ENCODE measurements around the gene ATXN7L1.
"Not testable (repeated sequence)": the region's sequence is repeated elsewhere in the genome, so short reads cannot be mapped to it uniquely, and the experiment has no call there.

ATXN7L1 gene

GRCh38 chr7:105744258-105744657 lies 132.1 kb downstream of the ATXN7L1 start:
- DNase-seq (ENCODE audit: low read depth in 2 of 2): no peak

GRCh38 chr7:105743351-105744090 lies 132.9 kb downstream of the ATXN7L1 start:
- DNase-seq (ENCODE audit: low read depth in 2 of 2): no peak

GRCh38 chr7:105742787-105743186 lies 133.6 kb downstream of the ATXN7L1 start:
- DNase-seq (ENCODE audit: low read depth in 2 of 2): no peak

GRCh38 chr7:105741982-105742381 lies 134.4 kb downstream of the ATXN7L1 start:
- DNase-seq (ENCODE audit: low read depth in 2 of 2): no peak

GRCh38 chr7:105738133-105738532 lies 138.3 kb downstream of the ATXN7L1 start:
- DNase-seq (ENCODE audit: low read depth in 2 of 2): no peak

GRCh38 chr7:105734233-105734632 lies 142.2 kb downstream of the ATXN7L1 start:
- DNase-seq (ENCODE audit: low read depth in 2 of 2): no peak

- DNase-seq (ENCODE audit: low read depth in 2 of 2): no peak
Measured at GRCh38 chr7:105731042-105731441, 145.4 kb downstream of the ATXN7L1 start.

- no peak for DNase-seq (ENCODE audit: low read depth in 2 of 2)
Measured at GRCh38 chr7:105728028-105728427, 148.4 kb downstream of the ATXN7L1 start.

- no peak for DNase-seq (ENCODE audit: low read depth in 2 of 2)
Measured at GRCh38 chr7:105724688-105725087, 151.7 kb downstream of the ATXN7L1 start.

- DNase-seq (ENCODE audit: low read depth in 2 of 2): no peak
Measured at GRCh38 chr7:105723572-105723971, 152.8 kb downstream of the ATXN7L1 start.

- no peak for DNase-seq (ENCODE audit: low read depth in 2 of 2)
Measured at GRCh38 chr7:105721571-105722104, 154.8 kb downstream of the ATXN7L1 start.

- DNase-seq (ENCODE audit: low read depth in 2 of 2): no peak
Measured at GRCh38 chr7:105719919-105720318, 156.5 kb downstream of the ATXN7L1 start.

- DNase-seq (ENCODE audit: low read depth in 2 of 2): no peak
Measured at GRCh38 chr7:105719395-105719794, 157.0 kb downstream of the ATXN7L1 start.

- no peak for DNase-seq (ENCODE audit: low read depth in 2 of 2)
Measured at GRCh38 chr7:105718511-105718925, 157.9 kb downstream of the ATXN7L1 start.

GRCh38 chr7:105715528-105715927 lies 160.9 kb downstream of the ATXN7L1 start:
- DNase-seq (ENCODE audit: low read depth in 2 of 2): no peak

- DNase-seq (ENCODE audit: low read depth in 2 of 2): no peak
Measured at GRCh38 chr7:105713488-105714465, 162.6 kb downstream of the ATXN7L1 start.

- no peak for DNase-seq (ENCODE audit: low read depth in 2 of 2)
Measured at GRCh38 chr7:105712877-105713276, 163.5 kb downstream of the ATXN7L1 start.

- DNase-seq (ENCODE audit: low read depth in 2 of 2): no peak
Measured at GRCh38 chr7:105711726-105712402, 164.5 kb downstream of the ATXN7L1 start.

GRCh38 chr7:105710720-105711119 lies 165.7 kb downstream of the ATXN7L1 start:
- DNase-seq (ENCODE audit: low read depth in 2 of 2): not testable (repeated sequence)

GRCh38 chr7:105708763-105709080 lies 167.7 kb downstream of the ATXN7L1 start:
- DNase-seq (ENCODE audit: low read depth in 2 of 2): no peak

- no peak for DNase-seq (ENCODE audit: low read depth in 2 of 2)
Measured at GRCh38 chr7:105707967-105708762, 168.2 kb downstream of the ATXN7L1 start.

All from stimulated activated CD4-positive, alpha-beta T cell treated with anti-CD3 and anti-CD28 coated beads, Interleukin-1b, Interleukin-23, amount 100 ng/mL, for 1 hour (primary cell).